ENCODE measurements around the gene PEPD. TPM values are rescaled to one million over a fixed set of nuclear protein-coding genes. Genes with fewer than 3 reads are reported as not detected.

Gene PEPD
- total and polyA plus RNA-seq, 2 donors (not counting 3 experiments of a cell fraction or from before 2014, with no cell fraction given) = 73.7 to 126 TPM

GRCh38 chr19:33450689-33451088, 70.9 kb downstream of the PEPD start:
- TF ChIP-seq GATA2 (IDR thresholded peaks at IDR 0.05; ENCODE audit: insufficient read depth, insufficient read length, low read depth, low read length) (no peak), MAX (IDR thresholded peaks at IDR 0.05; ENCODE audit: insufficient read depth, insufficient read length) (no peak), CTCF (IDR thresholded peaks at IDR 0.05; ENCODE audit: extremely low read depth in 1 of 2, insufficient read depth in 1 of 2, low read depth in 1 of 2, low read length in 2 of 2) (no peak), JUN (IDR thresholded peaks at IDR 0.05; ENCODE audit: borderline replicate concordance, insufficient read depth, insufficient read length, low read depth) (no peak), FOS (IDR thresholded peaks at IDR 0.05; ENCODE audit: borderline replicate concordance, insufficient read depth, low read length) (no peak), POLR2AphosphoS5 (IDR thresholded peaks at IDR 0.05; ENCODE audit: insufficient read depth, low read depth, low read length) (no peak), EZH2 (IDR thresholded peaks at IDR 0.05; ENCODE audit: borderline replicate concordance, low read depth, low read length, severe bottlenecking) (no peak), POLR2A (IDR thresholded peaks at IDR 0.05; ENCODE audit: low read depth, low read length) (no peak), MYC (IDR thresholded peaks at IDR 0.05; ENCODE audit: low read depth, low read length) (no peak)
- H3K9me3 ChIP-seq (replicated peaks; ENCODE audit: control insufficient read depth, insufficient read depth, low read length) = no peaks in the 10 kb centered on the region
- CTCF ChIA-PET = no interaction called here

More at GRCh38 chr19:33450689-33451088, 70.9 kb downstream of the PEPD start:
- no peaks in the 10 kb centered on the region for H3K79me2 ChIP-seq (ENCODE audit: control insufficient read depth, insufficient read depth, low read length)
- H3K9ac ChIP-seq (replicated peaks; ENCODE audit: extremely low read depth, insufficient read depth, low read length) = no peak overlapping the region
- no peak overlapping the region for H2AFZ ChIP-seq (ENCODE audit: low read depth, low read length)
- H3K27me3 ChIP-seq (ENCODE audit: control insufficient read depth in 2 of 2, insufficient read depth in 2 of 2, low read length in 2 of 2) = no peaks in the 10 kb centered on the region
- H4K20me1 ChIP-seq (replicated peaks; ENCODE audit: control insufficient read depth, extremely low read depth, insufficient read depth, low read length) = no peaks in the 10 kb centered on the region
- no peaks in the 10 kb centered on the region for H3K4me1 ChIP-seq (ENCODE audit: control insufficient read depth, extremely low read depth, insufficient read depth, low read length)
- dilution Hi-C loops (cut with MboI; ENCODE audit: extremely low pct_ligation_motif_present, low sequenced_read_pairs) (no loop called here), intact Hi-C loops (cut with micrococcal nuclease) (no loop called here)
- POLR2A ChIA-PET = no interaction called here
- H3K36me3 ChIP-seq (ENCODE audit: control insufficient read depth in 2 of 2, extremely low read depth in 1 of 2, insufficient read depth in 2 of 2, low read length in 2 of 2) = peaks cover 0 to 1% of the 10 kb centered on the region in 2 experiments
- no peak overlapping the region for H3K4me2 ChIP-seq (ENCODE audit: insufficient read depth, low read length)
- no peak overlapping the region for H3K27ac ChIP-seq (ENCODE audit: insufficient read depth, low read depth, low read length)
- FAIRE-seq = no peak
- no peak for DNase-seq (ENCODE audit: low read depth, low spot score)
- no peak overlapping the region for H3K4me3 ChIP-seq (replicated peaks in 1 of 3; ENCODE audit: insufficient read depth in 1 of 3, low read depth in 1 of 3, low read length in 3 of 3)
- no TSS peak for BruUV-seq (replicated peaks)
- no peaks in the 10 kb centered on the region for H3K9me1 ChIP-seq (replicated peaks; ENCODE audit: control insufficient read depth, extremely low read depth, insufficient read depth, low read length)
